Measurements from ENCODE around the gene ASS1. TPM values are rescaled to one million over a fixed set of nuclear protein-coding genes. Genes with fewer than 3 reads are reported as not detected.

The ASS1 gene
- total and polyA plus RNA-seq, 2 donors (not counting 1 experiment from before 2014, with no cell fraction given), result 44.7 to 223 TPM

DNA sequence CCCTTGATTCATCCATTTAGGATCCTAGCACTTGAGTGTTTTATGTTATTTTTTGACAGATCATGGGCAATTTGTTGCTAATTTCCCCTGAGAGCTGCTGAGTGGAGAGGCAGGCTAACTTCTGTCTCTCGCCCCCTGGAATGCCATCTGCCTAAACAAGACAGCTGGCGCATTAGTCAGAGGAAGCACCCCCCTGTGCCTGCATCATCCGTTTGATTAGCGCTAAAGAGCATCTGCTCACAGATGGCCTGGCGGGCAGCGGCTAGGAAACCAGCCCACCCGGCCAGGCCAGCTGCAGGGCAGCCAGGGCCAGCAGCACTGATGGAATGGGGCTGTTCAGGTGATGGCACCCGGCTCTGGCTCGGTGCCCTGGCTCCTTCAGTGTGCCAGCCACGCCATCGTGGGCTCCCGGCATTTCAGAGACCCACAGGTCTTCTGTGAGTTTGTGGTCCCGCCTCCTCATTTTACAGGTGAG, 22.9 kb upstream of the ASS1 start:
- H3K4me2 ChIP-seq (ENCODE audit: extremely low read depth, insufficient read depth, low read length), result no peak overlapping the region
- no peaks in the 10 kb centered on the region for H3K9me3 ChIP-seq (ENCODE audit: control insufficient read depth, insufficient read depth, low read depth, low read length)
- peak; percentile 68 to 77 for DNase-seq (ENCODE audit: low read depth in 2 of 2)
- H4K20me1 ChIP-seq (ENCODE audit: control insufficient read depth, extremely low read depth, insufficient read depth, low read length), result no peaks in the 10 kb centered on the region
- H3K9ac ChIP-seq (ENCODE audit: insufficient read depth, low read length), result no peak overlapping the region
- H3K4me3 ChIP-seq (replicated peaks in 1 of 4; ENCODE audit: control extremely low read depth in 1 of 4, insufficient read depth in 1 of 4, low read depth in 3 of 4, low read length in 4 of 4), result no peak overlapping the region
- H3K4me1 ChIP-seq (ENCODE audit: control insufficient read depth, extremely low read depth, insufficient read depth, low read length), result no peaks in the 10 kb centered on the region
- H3K79me2 ChIP-seq (ENCODE audit: control insufficient read depth, insufficient read depth, low read length), result no peaks in the 10 kb centered on the region
- no peak overlapping the region for H2AFZ ChIP-seq (ENCODE audit: low read length)
- no peak overlapping the region for H3K27ac ChIP-seq (ENCODE audit: insufficient read depth, low read length)
- H3K27me3 ChIP-seq (ENCODE audit: control insufficient read depth, insufficient read depth, low read length), result no peaks in the 10 kb centered on the region
- TF ChIP-seq, protein P1, sequence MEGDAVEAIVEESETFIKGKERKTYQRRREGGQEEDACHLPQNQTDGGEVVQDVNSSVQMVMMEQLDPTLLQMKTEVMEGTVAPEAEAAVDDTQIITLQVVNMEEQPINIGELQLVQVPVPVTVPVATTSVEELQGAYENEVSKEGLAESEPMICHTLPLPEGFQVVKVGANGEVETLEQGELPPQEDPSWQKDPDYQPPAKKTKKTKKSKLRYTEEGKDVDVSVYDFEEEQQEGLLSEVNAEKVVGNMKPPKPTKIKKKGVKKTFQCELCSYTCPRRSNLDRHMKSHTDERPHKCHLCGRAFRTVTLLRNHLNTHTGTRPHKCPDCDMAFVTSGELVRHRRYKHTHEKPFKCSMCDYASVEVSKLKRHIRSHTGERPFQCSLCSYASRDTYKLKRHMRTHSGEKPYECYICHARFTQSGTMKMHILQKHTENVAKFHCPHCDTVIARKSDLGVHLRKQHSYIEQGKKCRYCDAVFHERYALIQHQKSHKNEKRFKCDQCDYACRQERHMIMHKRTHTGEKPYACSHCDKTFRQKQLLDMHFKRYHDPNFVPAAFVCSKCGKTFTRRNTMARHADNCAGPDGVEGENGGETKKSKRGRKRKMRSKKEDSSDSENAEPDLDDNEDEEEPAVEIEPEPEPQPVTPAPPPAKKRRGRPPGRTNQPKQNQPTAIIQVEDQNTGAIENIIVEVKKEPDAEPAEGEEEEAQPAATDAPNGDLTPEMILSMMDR (conservative IDR thresholded peaks at IDR 0.05 in 1 of 2, IDR thresholded peaks at IDR 0.05 in 1 of 2; ENCODE audit: low read depth in 1 of 2, low read length in 2 of 2), result no peak
- TF ChIP-seq EZH2 (IDR thresholded peaks at IDR 0.05; ENCODE audit: low read length, missing control alignments), result no peak
- H3K36me3 ChIP-seq (ENCODE audit: control insufficient read depth, insufficient read depth, low read length), result no peaks in the 10 kb centered on the region

DNA sequence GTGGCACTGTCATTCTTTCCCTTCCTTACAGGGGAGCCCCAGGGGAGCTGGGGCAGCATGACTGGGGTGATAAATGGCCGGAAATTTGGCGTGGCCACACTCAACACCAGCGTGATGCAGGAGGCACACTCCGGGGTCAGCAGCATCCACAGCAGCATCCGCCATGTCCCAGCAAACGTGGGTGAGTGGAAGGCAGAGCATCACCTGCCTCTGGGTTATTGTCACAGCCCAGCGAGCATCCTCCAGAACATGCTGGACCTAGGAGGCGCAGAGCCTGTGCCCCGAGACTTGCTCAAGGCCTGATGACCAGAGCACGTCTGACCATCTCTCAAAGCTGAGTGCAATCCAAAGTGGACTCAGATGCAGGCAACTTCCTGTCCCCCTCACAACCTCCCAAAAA, 22.2 kb upstream of the ASS1 start:
- H4K20me1 ChIP-seq (ENCODE audit: control insufficient read depth, extremely low read depth, insufficient read depth, low read length), result no peaks in the 10 kb centered on the region
- no peak for TF ChIP-seq EZH2 (IDR thresholded peaks at IDR 0.05; ENCODE audit: low read length, missing control alignments)
- H3K27ac ChIP-seq (ENCODE audit: insufficient read depth, low read length), result no peak overlapping the region
- H3K9me3 ChIP-seq (ENCODE audit: control insufficient read depth, insufficient read depth, low read depth, low read length), result no peaks in the 10 kb centered on the region
- no peaks in the 10 kb centered on the region for H3K4me1 ChIP-seq (ENCODE audit: control insufficient read depth, extremely low read depth, insufficient read depth, low read length)
- H3K36me3 ChIP-seq (ENCODE audit: control insufficient read depth, insufficient read depth, low read length), result no peaks in the 10 kb centered on the region
- H2AFZ ChIP-seq (ENCODE audit: low read length), result no peak overlapping the region
- no peak overlapping the region for H3K4me3 ChIP-seq (replicated peaks in 1 of 4; ENCODE audit: control extremely low read depth in 1 of 4, insufficient read depth in 1 of 4, low read depth in 3 of 4, low read length in 4 of 4)
- no peak overlapping the region for H3K9ac ChIP-seq (ENCODE audit: insufficient read depth, low read length)
- DNase-seq (ENCODE audit: low read depth in 2 of 2), result no peak
- H3K79me2 ChIP-seq (ENCODE audit: control insufficient read depth, insufficient read depth, low read length), result no peaks in the 10 kb centered on the region
- no peak overlapping the region for H3K4me2 ChIP-seq (ENCODE audit: extremely low read depth, insufficient read depth, low read length)
- H3K27me3 ChIP-seq (ENCODE audit: control insufficient read depth, insufficient read depth, low read length), result no peaks in the 10 kb centered on the region

DNA sequence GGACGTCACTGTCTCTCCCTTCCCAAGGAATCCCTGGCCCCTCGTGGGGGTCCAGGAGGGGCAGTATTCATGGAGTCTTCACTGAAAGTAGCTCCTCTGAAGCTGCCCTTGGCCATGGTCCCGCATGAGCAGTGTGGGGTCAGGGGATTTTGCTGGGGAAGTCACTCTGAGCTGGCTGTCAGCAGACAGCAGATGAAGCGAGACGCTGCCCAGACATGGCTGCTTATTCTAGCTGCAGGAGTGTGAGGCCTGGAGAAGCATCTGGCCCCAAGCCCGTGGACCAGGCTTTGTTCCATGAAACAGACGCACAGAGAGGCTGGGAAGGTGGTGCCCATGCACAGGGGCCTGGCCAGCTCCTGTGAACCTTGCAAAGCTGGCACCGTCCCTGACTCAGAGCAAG, 21.5 kb upstream of the ASS1 start:
- Histone ChIP-seq H3K79me2 (ENCODE audit: control insufficient read depth, insufficient read depth, low read length) (no peaks in the 10 kb centered on the region), H2AFZ (ENCODE audit: low read length) (no peak overlapping the region), H3K4me1 (ENCODE audit: control insufficient read depth, extremely low read depth, insufficient read depth, low read length) (no peaks in the 10 kb centered on the region), H3K4me2 (ENCODE audit: extremely low read depth, insufficient read depth, low read length) (no peak overlapping the region), H4K20me1 (ENCODE audit: control insufficient read depth, extremely low read depth, insufficient read depth, low read length) (no peaks in the 10 kb centered on the region), H3K27ac (ENCODE audit: insufficient read depth, low read length) (no peak overlapping the region), H3K9me3 (ENCODE audit: control insufficient read depth, insufficient read depth, low read depth, low read length) (no peaks in the 10 kb centered on the region), H3K27me3 (ENCODE audit: control insufficient read depth, insufficient read depth, low read length) (no peaks in the 10 kb centered on the region), H3K9ac (ENCODE audit: insufficient read depth, low read length) (no peak overlapping the region), H3K4me3 (replicated peaks in 1 of 4; ENCODE audit: control extremely low read depth in 1 of 4, insufficient read depth in 1 of 4, low read depth in 3 of 4, low read length in 4 of 4) (no peak overlapping the region), H3K36me3 (ENCODE audit: control insufficient read depth, insufficient read depth, low read length) (no peaks in the 10 kb centered on the region)
- TF ChIP-seq, protein P1 (conservative IDR thresholded peaks at IDR 0.05 in 1 of 2, IDR thresholded peaks at IDR 0.05 in 1 of 2; ENCODE audit: low read depth in 1 of 2, low read length in 2 of 2), result no peak
- no peak for TF ChIP-seq EZH2 (IDR thresholded peaks at IDR 0.05; ENCODE audit: low read length, missing control alignments)
- no peak for DNase-seq (ENCODE audit: low read depth in 2 of 2)

All from fibroblast of lung (primary cell).